Ovary (tissue), 3 donors: ENCODE results near the gene EVC2.

ENCODE experiments used
- CTCF ChIP-seq, 3 donors: fragments of 450-650 bp in 2 of 3; fragments of 200-600 bp in 1 of 3; IDR thresholded peaks; one replicate each; pipeline versions ENCODE4 v1.5.1 to v1.8.0; 2016 to 2022; ENCODE audit warnings: antibody characterized with exemption in 3 of 3, mild to moderate bottlenecking in 1 of 3
- POLR2A ChIP-seq: fragments of 450-650 bp; IDR thresholded peaks from one replicate; pipeline ENCODE4 v1.6.1; 2017; ENCODE audit warnings: antibody characterized with exemption, mild to moderate bottlenecking, moderate library complexity
- donor health status: DM: no; HTN: no; CAD: no.

GRCh38 chr4:5568931-5569330 is 139.4 kb downstream of the EVC2 start:
- TF ChIP-seq POLR2A = no peak
- TF ChIP-seq CTCF (IDR thresholded peaks at IDR 0.05) = no peak
